GM12878 (cell line): ENCODE measurements around the gene RNU1-3.
"Not testable (repeated sequence)": the region's sequence is repeated elsewhere in the genome, so short reads cannot be mapped to it uniquely, and the experiment has no call there.

Experiments used
- ATF7 ChIP-seq: fragments of 450-650 bp; IDR thresholded peaks from 2 replicates; pipeline ENCODE4 v1.6.1; 2016; ENCODE audit warnings: low read depth, mild to moderate bottlenecking
- EZH2 ChIP-seq: IDR thresholded peaks from 2 replicates; pipeline ENCODE4 v1.6.1; 2012; ENCODE audit warnings: low read depth, mild to moderate bottlenecking, control low read depth, inconsistent platforms, low read length, borderline replicate concordance; ENCODE audit not compliant: control insufficient read depth
- FOXK2 ChIP-seq: fragments of 450-650 bp; IDR thresholded peaks from 2 replicates; pipeline ENCODE4 v1.6.1; 2017; ENCODE audit warnings: mild to moderate bottlenecking, moderate library complexity
- MTA3 ChIP-seq: IDR thresholded peaks from 2 replicates; pipeline ENCODE4 v1.6.1; 2012; ENCODE audit warnings: low read length, inconsistent platforms, borderline replicate concordance
- MXI1 ChIP-seq: fragments of 150-350 bp; IDR thresholded peaks from 2 replicates; pipeline ENCODE4 v1.6.1; 2011; ENCODE audit warnings: low read depth, mild to moderate bottlenecking, inconsistent platforms, low read length, improper control_type of control experiment
- NFYB ChIP-seq: IDR thresholded peaks from 2 replicates; pipeline ENCODE4 v1.6.1; 2011; ENCODE audit warnings: low read depth, mild to moderate bottlenecking, low read length, improper control_type of control experiment, moderate library complexity; ENCODE audit not compliant: insufficient read depth
- PAX5 ChIP-seq: IDR thresholded peaks from 2 replicates; pipeline ENCODE4 v1.6.1; 2011; ENCODE audit warnings: low read depth, low read length, borderline replicate concordance
- POLR2A ChIP-seq: IDR thresholded peaks from 2 replicates; pipeline ENCODE4 v1.6.1; 2011; ENCODE audit warnings: low read depth, mild to moderate bottlenecking, low read length
- RAD21 ChIP-seq: IDR thresholded peaks from 2 replicates; pipeline ENCODE4 v1.6.1; 2011; ENCODE audit warnings: mild to moderate bottlenecking, low read depth, low read length, moderate library complexity; ENCODE audit not compliant: insufficient read depth
- SIX5 ChIP-seq: IDR thresholded peaks from 2 replicates; pipeline ENCODE4 v1.6.1; 2011; ENCODE audit warnings: mild to moderate bottlenecking, low read depth, low read length, moderate library complexity; ENCODE audit not compliant: severe bottlenecking
- YY1 ChIP-seq: IDR thresholded peaks from 2 replicates; pipeline ENCODE4 v1.6.1; 2011; ENCODE audit warnings: low read depth, mild to moderate bottlenecking, low read length
- ZZZ3 ChIP-seq: IDR thresholded peaks from 2 replicates; pipeline ENCODE4 v1.6.1; 2011; ENCODE audit warnings: low read depth; ENCODE audit not compliant: control insufficient read depth, insufficient read length
- TF ChIP-seq, protein P1 (sequence below), 3 experiments: IDR thresholded peaks in 2 of 3; conservative IDR thresholded peaks in 1 of 3; 2 replicates each; pipeline ENCODE4 v1.5.1; 2011; ENCODE audit warnings: low read depth in 3 of 3, low read length in 3 of 3, mild to moderate bottlenecking in 3 of 3, control low read depth in 2 of 3, moderate library complexity in 2 of 3, inconsistent platforms in 1 of 3, mixed read lengths in 1 of 3; ENCODE audit not compliant: control insufficient read depth in 2 of 3, insufficient read depth in 1 of 3; ENCODE audit errors: extremely low read depth in 1 of 3
- TF ChIP-seq, protein P2 (sequence below): IDR thresholded peaks from 2 replicates; pipeline ENCODE4 v1.6.1; 2011; ENCODE audit warnings: low read depth, low read length, improper control_type of control experiment, borderline replicate concordance

DNA sequence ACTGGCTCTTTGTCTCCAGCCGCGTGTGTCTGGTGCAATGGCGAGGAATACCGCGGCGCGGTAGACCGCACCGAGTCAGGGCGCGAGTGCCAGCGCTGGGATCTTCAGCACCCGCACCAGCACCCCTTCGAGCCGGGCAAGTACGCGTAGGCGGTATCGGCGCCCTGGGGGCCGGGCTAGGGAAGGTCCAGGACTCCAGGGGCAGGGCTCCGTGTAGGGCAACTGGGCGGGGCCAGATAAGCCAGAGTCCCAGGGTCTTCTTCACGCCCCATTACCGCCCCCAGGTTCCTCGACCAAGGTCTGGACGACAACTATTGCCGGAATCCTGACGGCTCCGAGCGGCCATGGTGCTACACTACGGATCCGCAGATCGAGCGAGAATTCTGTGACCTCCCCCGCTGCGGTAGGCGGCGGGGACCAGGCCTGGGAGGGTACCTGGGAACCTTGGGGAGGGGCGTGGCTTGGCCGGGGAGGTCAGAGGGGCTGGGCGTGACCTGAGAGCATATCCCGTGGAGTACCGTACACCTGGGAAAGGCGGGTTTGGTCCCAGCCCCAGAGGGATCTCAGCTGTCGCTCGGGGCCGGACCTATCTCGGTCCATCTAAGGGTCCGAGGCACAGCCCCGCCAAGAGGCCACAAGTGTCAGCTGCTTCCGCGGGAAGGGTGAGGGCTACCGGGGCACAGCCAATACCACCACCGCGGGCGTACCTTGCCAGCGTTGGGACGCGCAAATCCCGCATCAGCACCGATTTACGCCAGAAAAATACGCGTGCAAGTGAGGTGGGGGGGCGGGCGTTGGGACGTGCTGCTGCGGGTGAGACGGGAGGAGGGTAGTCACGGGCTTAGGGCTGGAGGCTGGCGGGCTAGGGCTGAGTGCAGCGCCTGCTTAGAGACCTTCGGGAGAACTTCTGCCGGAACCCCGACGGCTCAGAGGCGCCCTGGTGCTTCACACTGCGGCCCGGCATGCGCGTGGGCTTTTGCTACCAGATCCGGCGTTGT is 19.3 kb downstream of the RNU1-3 start:
- TF ChIP-seq FOXK2, SIX5, PAX5, EZH2, YY1, ATF7, RAD21, ZZZ3, POLR2A, MXI1, NFYB, MTA3: not testable (repeated sequence)
- TF ChIP-seq, protein P1, sequence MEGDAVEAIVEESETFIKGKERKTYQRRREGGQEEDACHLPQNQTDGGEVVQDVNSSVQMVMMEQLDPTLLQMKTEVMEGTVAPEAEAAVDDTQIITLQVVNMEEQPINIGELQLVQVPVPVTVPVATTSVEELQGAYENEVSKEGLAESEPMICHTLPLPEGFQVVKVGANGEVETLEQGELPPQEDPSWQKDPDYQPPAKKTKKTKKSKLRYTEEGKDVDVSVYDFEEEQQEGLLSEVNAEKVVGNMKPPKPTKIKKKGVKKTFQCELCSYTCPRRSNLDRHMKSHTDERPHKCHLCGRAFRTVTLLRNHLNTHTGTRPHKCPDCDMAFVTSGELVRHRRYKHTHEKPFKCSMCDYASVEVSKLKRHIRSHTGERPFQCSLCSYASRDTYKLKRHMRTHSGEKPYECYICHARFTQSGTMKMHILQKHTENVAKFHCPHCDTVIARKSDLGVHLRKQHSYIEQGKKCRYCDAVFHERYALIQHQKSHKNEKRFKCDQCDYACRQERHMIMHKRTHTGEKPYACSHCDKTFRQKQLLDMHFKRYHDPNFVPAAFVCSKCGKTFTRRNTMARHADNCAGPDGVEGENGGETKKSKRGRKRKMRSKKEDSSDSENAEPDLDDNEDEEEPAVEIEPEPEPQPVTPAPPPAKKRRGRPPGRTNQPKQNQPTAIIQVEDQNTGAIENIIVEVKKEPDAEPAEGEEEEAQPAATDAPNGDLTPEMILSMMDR (IDR thresholded peaks at IDR 0.05 in 2 of 3, conservative IDR thresholded peaks at IDR 0.05 in 1 of 3; ENCODE audit: control insufficient read depth in 2 of 3, extremely low read depth in 1 of 3, insufficient read depth in 1 of 3, low read depth in 3 of 3, low read length in 3 of 3), result not testable (repeated sequence)
- TF ChIP-seq, protein P2, sequence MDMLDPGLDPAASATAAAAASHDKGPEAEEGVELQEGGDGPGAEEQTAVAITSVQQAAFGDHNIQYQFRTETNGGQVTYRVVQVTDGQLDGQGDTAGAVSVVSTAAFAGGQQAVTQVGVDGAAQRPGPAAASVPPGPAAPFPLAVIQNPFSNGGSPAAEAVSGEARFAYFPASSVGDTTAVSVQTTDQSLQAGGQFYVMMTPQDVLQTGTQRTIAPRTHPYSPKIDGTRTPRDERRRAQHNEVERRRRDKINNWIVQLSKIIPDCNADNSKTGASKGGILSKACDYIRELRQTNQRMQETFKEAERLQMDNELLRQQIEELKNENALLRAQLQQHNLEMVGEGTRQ, result not testable (repeated sequence)
